GM12874 (cell line): ENCODE results near the gene TRIM26.

ENCODE experiments used
- CTCF ChIP-seq: IDR thresholded peaks from 2 replicates; pipeline ENCODE4 v1.5.1; 2011; ENCODE audit warnings: low read depth, mild to moderate bottlenecking, control low read depth, low read length, moderate library complexity; ENCODE audit not compliant: insufficient read depth

The TRIM26 gene

GRCh38 chr6:30213957-30214656, 901 bp upstream of the TRIM26 start:
- no peak for TF ChIP-seq CTCF

GRCh38 chr6:30213667-30213956, 406 bp upstream of the TRIM26 start:
- TF ChIP-seq CTCF, result no peak

- no peak for TF ChIP-seq CTCF
These were observed 1.3 kb downstream of the TRIM26 start for GRCh38 chr6:30211899-30212298.

GRCh38 chr6:30211306-30211705, 1.9 kb downstream of the TRIM26 start:
- TF ChIP-seq CTCF, result no peak

- no peak for TF ChIP-seq CTCF
These were observed 5.4 kb downstream of the TRIM26 start for GRCh38 chr6:30207619-30208295.

- TF ChIP-seq CTCF, result no peak
These were observed 6.2 kb downstream of the TRIM26 start for GRCh38 chr6:30206799-30207618.

- TF ChIP-seq CTCF, result no peak
These were observed 7.1 kb downstream of the TRIM26 start for GRCh38 chr6:30206152-30206551.
